GM12875 (cell line): ENCODE results near the gene MNT.

Source experiments
- H3K4me3 ChIP-seq: one replicate; pipeline ENCODE4 v1.5.1; 2011; ENCODE audit warnings: low read depth, low read length, control low read depth
- TF ChIP-seq, protein P1 (sequence below): IDR thresholded peaks from 2 replicates; pipeline ENCODE4 v1.5.1; 2011; ENCODE audit warnings: low read depth, mild to moderate bottlenecking, control low read depth, inconsistent platforms, low read length, moderate library complexity, borderline replicate concordance; ENCODE audit not compliant: insufficient read depth

Gene MNT

DNA sequence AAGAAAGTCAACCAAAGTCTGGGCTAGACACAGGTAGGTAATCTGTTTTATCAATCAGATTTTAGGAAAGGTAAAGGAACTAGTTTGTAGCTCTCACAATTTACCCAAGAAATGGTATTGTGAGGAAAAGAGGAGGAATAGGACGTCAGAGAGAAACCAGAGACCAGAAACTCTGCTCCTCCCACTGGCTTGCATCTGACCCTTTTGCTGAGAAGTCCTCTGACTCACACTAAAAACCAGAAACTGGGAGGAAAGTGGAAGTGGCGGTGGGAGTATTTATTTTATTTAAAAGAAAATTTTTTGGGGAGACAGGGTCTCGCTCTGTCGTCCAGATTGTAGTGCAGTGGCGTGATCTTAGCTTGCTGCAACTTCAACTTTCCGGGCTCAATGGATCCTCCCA is 38.0 kb upstream of the MNT start:
- H3K4me3 ChIP-seq: no peak overlapping the region
- TF ChIP-seq, protein P1, sequence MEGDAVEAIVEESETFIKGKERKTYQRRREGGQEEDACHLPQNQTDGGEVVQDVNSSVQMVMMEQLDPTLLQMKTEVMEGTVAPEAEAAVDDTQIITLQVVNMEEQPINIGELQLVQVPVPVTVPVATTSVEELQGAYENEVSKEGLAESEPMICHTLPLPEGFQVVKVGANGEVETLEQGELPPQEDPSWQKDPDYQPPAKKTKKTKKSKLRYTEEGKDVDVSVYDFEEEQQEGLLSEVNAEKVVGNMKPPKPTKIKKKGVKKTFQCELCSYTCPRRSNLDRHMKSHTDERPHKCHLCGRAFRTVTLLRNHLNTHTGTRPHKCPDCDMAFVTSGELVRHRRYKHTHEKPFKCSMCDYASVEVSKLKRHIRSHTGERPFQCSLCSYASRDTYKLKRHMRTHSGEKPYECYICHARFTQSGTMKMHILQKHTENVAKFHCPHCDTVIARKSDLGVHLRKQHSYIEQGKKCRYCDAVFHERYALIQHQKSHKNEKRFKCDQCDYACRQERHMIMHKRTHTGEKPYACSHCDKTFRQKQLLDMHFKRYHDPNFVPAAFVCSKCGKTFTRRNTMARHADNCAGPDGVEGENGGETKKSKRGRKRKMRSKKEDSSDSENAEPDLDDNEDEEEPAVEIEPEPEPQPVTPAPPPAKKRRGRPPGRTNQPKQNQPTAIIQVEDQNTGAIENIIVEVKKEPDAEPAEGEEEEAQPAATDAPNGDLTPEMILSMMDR: no peak

DNA sequence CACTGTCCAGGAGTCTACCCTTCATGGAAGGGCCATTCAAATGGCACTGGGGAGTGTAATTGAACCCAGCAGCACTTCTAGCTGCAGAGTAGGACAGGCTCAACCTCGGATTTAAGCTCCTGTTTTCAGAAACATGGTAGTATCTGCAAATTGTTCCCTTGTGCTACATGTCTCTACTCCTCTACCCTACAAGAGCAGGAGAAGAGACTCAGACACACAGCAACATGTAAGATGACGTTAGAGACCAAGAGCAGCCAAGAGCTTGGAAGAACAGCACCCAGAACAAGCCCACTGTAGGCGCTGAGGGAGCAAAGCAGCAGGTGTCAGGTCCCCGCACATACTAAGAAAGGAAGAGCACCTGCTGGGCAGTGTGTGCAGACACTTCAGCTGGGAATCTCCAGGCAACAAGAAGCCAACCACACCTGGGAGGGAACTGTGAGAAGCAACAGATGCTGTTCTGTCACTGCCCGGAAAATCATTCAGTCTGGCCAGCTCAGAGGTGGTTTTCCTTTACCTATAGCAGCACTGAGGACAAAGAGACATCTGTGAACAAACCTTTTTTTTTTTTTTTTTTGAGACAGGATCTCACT is 35.6 kb upstream of the MNT start:
- no peak overlapping the region for H3K4me3 ChIP-seq
- TF ChIP-seq, protein P1: no peak

DNA sequence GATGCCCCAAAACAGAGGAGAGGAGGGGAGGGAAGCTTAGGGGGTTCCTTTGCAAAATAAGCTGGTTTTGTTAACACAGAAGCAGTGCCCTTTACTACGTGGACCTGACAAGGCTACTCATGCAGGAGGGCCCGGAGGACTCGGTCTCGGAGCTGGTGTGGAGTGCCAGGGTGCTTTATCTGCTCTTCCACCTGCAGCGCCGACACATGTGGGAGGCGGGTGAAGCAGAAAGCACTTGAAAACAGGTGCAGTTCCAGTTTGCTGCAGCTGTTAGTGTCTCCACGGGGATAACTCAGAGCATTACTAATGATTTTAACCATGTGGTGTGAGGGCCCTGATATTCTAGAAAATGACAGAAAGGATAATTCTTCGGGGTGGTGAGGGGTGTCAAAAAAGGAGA is 35.0 kb upstream of the MNT start:
- no peak overlapping the region for H3K4me3 ChIP-seq
- TF ChIP-seq, protein P1: no peak

DNA sequence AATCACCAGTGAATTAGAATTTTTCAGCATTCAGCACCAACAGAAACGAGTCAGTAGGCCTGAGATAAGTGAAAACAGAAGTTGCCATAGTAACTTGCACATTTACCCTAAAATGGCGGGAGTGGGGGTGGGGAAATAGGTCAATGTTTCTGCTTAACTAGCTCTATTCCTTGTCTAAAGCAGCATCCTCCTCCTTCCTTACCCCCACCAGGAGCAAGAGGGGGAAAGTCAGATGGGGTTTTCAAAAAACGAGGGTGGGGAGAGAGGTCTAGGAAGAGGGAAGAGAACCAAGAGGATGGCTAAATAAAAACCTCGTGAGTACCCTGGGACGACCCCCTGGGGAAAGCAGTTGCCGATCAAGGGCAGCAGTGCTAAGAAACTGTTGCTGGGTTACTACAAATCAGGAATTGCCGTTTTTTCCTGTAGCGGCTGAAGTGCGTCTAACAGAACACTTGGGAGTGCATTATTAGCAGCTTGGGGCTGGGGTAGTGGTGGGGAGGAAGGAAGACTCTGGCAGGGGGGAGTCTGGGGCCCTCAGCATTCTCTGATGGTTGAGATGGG is 34.4 kb upstream of the MNT start:
- H3K4me3 ChIP-seq: no peak overlapping the region
- TF ChIP-seq, protein P1: no peak

DNA sequence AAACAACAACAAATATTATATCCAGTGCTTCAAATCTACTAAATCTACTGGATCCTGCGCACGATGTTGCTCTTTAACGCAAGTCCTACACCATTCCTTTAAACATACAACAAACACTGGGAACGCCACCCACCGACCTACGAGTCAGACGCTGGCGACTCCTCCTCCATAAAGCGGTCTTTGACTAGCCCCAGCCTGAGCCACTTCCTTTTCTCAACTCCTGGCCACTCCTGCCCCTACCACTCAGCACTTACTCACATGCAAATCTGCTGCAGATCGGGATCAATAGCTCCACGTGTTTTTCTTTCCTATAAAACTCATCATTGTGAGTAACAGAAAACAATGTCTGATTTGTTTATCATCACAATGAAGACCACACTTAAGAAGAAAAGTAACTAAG is 32.8 kb upstream of the MNT start:
- no peak overlapping the region for H3K4me3 ChIP-seq
- TF ChIP-seq, protein P1: no peak

DNA sequence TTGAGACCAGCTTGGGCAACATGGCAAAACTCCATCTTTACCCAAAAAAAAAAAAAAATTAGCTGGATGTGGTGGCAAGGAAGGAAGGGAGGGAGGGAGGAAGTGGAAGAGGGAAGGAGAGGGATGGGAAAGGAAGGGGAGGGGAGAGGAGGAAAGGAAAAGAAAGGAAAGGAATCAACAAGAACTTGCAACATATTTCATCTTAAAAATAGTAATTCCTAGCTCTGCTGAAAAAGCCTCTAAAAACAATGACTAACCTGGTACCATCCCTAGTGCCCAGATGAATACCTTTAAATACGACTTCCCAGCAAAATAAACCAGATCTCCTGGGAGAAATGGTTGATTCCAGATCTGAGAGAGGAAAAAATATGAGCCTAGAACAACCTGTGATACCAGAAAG is 27.1 kb upstream of the MNT start:
- TF ChIP-seq, protein P1: no peak

DNA sequence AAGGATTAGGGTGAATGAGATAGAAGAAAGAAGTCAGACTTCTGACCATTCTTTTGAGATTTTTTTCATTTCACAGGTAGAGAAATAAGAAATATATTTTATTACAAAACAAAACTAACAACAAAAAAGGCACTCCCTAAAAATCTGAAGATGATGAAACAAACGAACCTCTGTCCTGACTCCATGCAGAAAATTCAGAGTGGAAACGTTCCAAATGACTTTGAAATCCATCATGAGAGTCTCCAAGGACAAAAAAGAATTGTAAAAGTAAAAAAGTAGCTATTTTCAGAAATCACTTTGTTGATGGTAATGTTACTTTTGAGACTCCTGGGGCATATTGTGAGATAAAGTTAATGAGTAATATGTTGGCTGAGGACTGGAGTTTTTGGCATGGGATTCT is 26.4 kb upstream of the MNT start:
- TF ChIP-seq, protein P1: no peak
- H3K4me3 ChIP-seq: no peak overlapping the region

More for the DNA sequence above, 27.1 kb upstream of the MNT start:
- no peak overlapping the region for H3K4me3 ChIP-seq
